Keratinocyte (primary cell): ENCODE measurements around the gene TMEM235. TPM values are rescaled to one million over a fixed set of nuclear protein-coding genes. Genes with fewer than 3 reads are reported as not detected.

ENCODE experiments used
- DNase-seq: peaks from one replicate; pipeline ENCODE4 v3.0.0-alpha.2; 2011; ENCODE audit warnings: low read depth, missing footprints, low spot score
- FAIRE-seq: peaks from 2 replicates; lab custom pipeline; 2011; peaks lifted over from hg19 to GRCh38; lab: Jason Lieb, UNC
- H2AFZ ChIP-seq: 2 replicates; pipeline ENCODE4 v1.6.0; 2012; ENCODE audit warnings: low read length, control low read depth, inconsistent platforms; ENCODE audit not compliant: control insufficient read depth
- H3K27ac ChIP-seq: 2 replicates; pipeline ENCODE4 v1.5.1; 2011; ENCODE audit warnings: low read length; ENCODE audit not compliant: control insufficient read depth, insufficient read depth
- H3K27me3 ChIP-seq: 3 replicates; pipeline ENCODE4 v1.6.0; 2011; ENCODE audit warnings: low read length; ENCODE audit not compliant: control insufficient read depth, insufficient read depth; ENCODE audit errors: extremely low read depth
- H3K36me3 ChIP-seq, 2 experiments: 2 replicates in 1 of 2; 3 replicates in 1 of 2; pipeline ENCODE4 v1.5.1; 2011; ENCODE audit warnings: low read length in 2 of 2, mild to moderate bottlenecking in 1 of 2; ENCODE audit not compliant: control insufficient read depth in 2 of 2, insufficient read depth in 2 of 2; ENCODE audit errors: extremely low read depth in 1 of 2
- H3K4me1 ChIP-seq: 3 replicates; pipeline ENCODE4 v1.5.1; 2011; ENCODE audit warnings: low read length; ENCODE audit not compliant: control insufficient read depth, insufficient read depth; ENCODE audit errors: extremely low read depth
- H3K4me2 ChIP-seq: 3 replicates; pipeline ENCODE4 v1.6.0; 2011; ENCODE audit warnings: low read depth, low read length; ENCODE audit not compliant: control insufficient read depth, insufficient read depth; ENCODE audit errors: extremely low read depth
- H3K4me3 ChIP-seq, 3 experiments: fragments of 200-600 bp in 1 of 3; sonication (generic) in 1 of 3; 2 replicates in 2 of 3; 3 replicates in 1 of 3; pipeline ENCODE4 v1.5.1; 2011 to 2016; ENCODE audit warnings: low read length in 3 of 3, mild to moderate bottlenecking in 3 of 3, control low read depth in 2 of 3, inconsistent platforms in 1 of 3, low read depth in 1 of 3, mixed read lengths in 1 of 3, mixed run types in 1 of 3, moderate library complexity in 1 of 3; ENCODE audit not compliant: control insufficient read depth in 2 of 3, insufficient read depth in 2 of 3; ENCODE audit errors: extremely low read depth in 1 of 3
- H3K79me2 ChIP-seq: 2 replicates; pipeline ENCODE4 v1.6.0; 2012; ENCODE audit warnings: low read length; ENCODE audit not compliant: control insufficient read depth, insufficient read depth
- H3K9ac ChIP-seq: 3 replicates; pipeline ENCODE4 v1.6.0; 2011; ENCODE audit warnings: low read length; ENCODE audit not compliant: control insufficient read depth, insufficient read depth; ENCODE audit errors: extremely low read depth
- H3K9me1 ChIP-seq: 3 replicates; pipeline ENCODE4 v1.6.0; 2011; ENCODE audit warnings: low read length; ENCODE audit not compliant: control insufficient read depth, insufficient read depth; ENCODE audit errors: extremely low read depth
- H3K9me3 ChIP-seq: 2 replicates; pipeline ENCODE4 v1.5.1; 2012; ENCODE audit warnings: low read depth, low read length; ENCODE audit not compliant: control insufficient read depth
- H4K20me1 ChIP-seq: 3 replicates; pipeline ENCODE4 v1.6.0; 2011; ENCODE audit warnings: low read length; ENCODE audit not compliant: control insufficient read depth, insufficient read depth; ENCODE audit errors: extremely low read depth
- CTCF ChIP-seq, 3 experiments: IDR thresholded peaks in 1 of 3; conservative IDR thresholded peaks in 1 of 3; optimal IDR thresholded peaks in 1 of 3; 2 replicates in 2 of 3; 3 replicates in 1 of 3; pipeline versions ENCODE3 to v1.5.1; 2011; ENCODE audit warnings: low read length in 3 of 3, mild to moderate bottlenecking in 3 of 3, moderate library complexity in 2 of 3, control low read depth in 1 of 3, inconsistent platforms in 1 of 3; ENCODE audit not compliant: insufficient read depth in 2 of 3; ENCODE audit errors: extremely low read depth in 1 of 3
- EZH2 ChIP-seq: IDR thresholded peaks from one replicate; pipeline ENCODE4 v1.6.1; 2012; ENCODE audit warnings: inconsistent platforms, mild to moderate bottlenecking, low read length, moderate library complexity
- dilution Hi-C: fragments of 300-500 bp; cut with MboI; formaldehyde crosslinking; loops from one replicate; pipeline ENCODE4 v1.7.0; 2020; ENCODE audit warnings: low sequenced_read_pairs; ENCODE audit not compliant: extremely low pct_ligation_motif_present
- polyA plus RNA-seq, 5 experiments: library from polyadenylated mRNA; depleted of rRNA in 3 of 5; stranded (reverse) in 3 of 5; stranded (forward) in 1 of 5; unstranded in 1 of 5; fragments of >200 nt; gene quantifications; 1 replicate in 1 of 5; 2 replicates in 3 of 5; 3 replicates in 1 of 5; pipeline versions ENCODE4 v1.2.1 to v1.2.3, GENCODE V29; 2011 to 2012; ENCODE audit warnings: missing spikeins in 2 of 5, low read depth in 1 of 5, low replicate concordance in 1 of 5

TMEM235 gene
- polyA plus RNA-seq, 1 donor (not counting 4 experiments of a cell fraction or from before 2014, with no cell fraction given) = not detected

- no peak overlapping the region for H3K4me3 ChIP-seq
- TF ChIP-seq EZH2 (no peak), CTCF (optimal IDR thresholded peaks at IDR 0.05 in 1 of 3, IDR thresholded peaks at IDR 0.05 in 1 of 3, conservative IDR thresholded peaks at IDR 0.05 in 1 of 3; ENCODE audit: extremely low read depth in 1 of 3, insufficient read depth in 2 of 3, low read length in 3 of 3) (no peak)
- no peak for DNase-seq
- H3K9me3 ChIP-seq = no peaks in the 10 kb centered on the region
- H4K20me1 ChIP-seq = no peaks in the 10 kb centered on the region
- peaks cover 0 to 19% of the 10 kb centered on the region in 2 experiments for H3K36me3 ChIP-seq
- no peak overlapping the region for H3K27ac ChIP-seq
- H3K4me1 ChIP-seq = no peaks in the 10 kb centered on the region
- H2AFZ ChIP-seq = no peak overlapping the region
- no peaks in the 10 kb centered on the region for H3K9me1 ChIP-seq
- H3K27me3 ChIP-seq = peaks cover 13% of the 10 kb centered on the region
- no peaks in the 10 kb centered on the region for H3K79me2 ChIP-seq
- H3K9ac ChIP-seq = no peak overlapping the region
- no peak overlapping the region for H3K4me2 ChIP-seq
- dilution Hi-C loops = no loop called here
- no peak for FAIRE-seq
Measured at GRCh38 chr17:78226055-78226758, 5.2 kb upstream of the TMEM235 start.

GRCh38 chr17:78226759-78227454, 4.5 kb upstream of the TMEM235 start:
- H3K36me3 ChIP-seq = peaks cover 0 to 19% of the 10 kb centered on the region in 2 experiments
- TF ChIP-seq EZH2 (no peak), CTCF (optimal IDR thresholded peaks at IDR 0.05 in 1 of 3, IDR thresholded peaks at IDR 0.05 in 1 of 3, conservative IDR thresholded peaks at IDR 0.05 in 1 of 3; ENCODE audit: extremely low read depth in 1 of 3, insufficient read depth in 2 of 3, low read length in 3 of 3) (no peak)
- FAIRE-seq (no peak), DNase-seq (no peak)
- H3K9me3 ChIP-seq = no peaks in the 10 kb centered on the region
- dilution Hi-C loops = no loop called here
- no peaks in the 10 kb centered on the region for H3K4me1 ChIP-seq
- H3K9me1 ChIP-seq = no peaks in the 10 kb centered on the region
- H3K79me2 ChIP-seq = no peaks in the 10 kb centered on the region
- H3K27me3 ChIP-seq = peaks cover 18% of the 10 kb centered on the region
- H3K4me3 ChIP-seq = no peak overlapping the region
- no peak overlapping the region for H3K4me2 ChIP-seq
- no peak overlapping the region for H2AFZ ChIP-seq
- no peak overlapping the region for H3K27ac ChIP-seq
- no peak overlapping the region for H3K9ac ChIP-seq
- no peaks in the 10 kb centered on the region for H4K20me1 ChIP-seq
